SU-DHL-6 (cell line): ENCODE data around the gene PIK3R1.

ENCODE experiments used
- H2AFZ ChIP-seq: fragments of 200-600 bp; sonication (generic); 2 replicates; pipeline ENCODE4 v1.6.1; 2014; ENCODE audit warnings: low read depth, mild to moderate bottlenecking, moderate library complexity, mixed read lengths, antibody characterized with exemption, low read length; ENCODE audit not compliant: severe bottlenecking
- H3F3A ChIP-seq: fragments of 200-600 bp; shearing (Covaris generic); 2 replicates; pipeline ENCODE4 v1.6.0; 2016; ENCODE audit warnings: antibody characterized with exemption, mild to moderate bottlenecking; ENCODE audit not compliant: insufficient read depth
- H3K27ac ChIP-seq: fragments of 200-600 bp; sonication (generic); 2 replicates; pipeline ENCODE4 v1.5.1; 2016; ENCODE audit warnings: low read depth, mild to moderate bottlenecking, low read length, moderate library complexity, mixed read lengths
- H3K27me3 ChIP-seq: fragments of 200-600 bp; sonication (generic), shearing (Covaris generic); 2 replicates; pipeline ENCODE4 v1.6.0; 2014; ENCODE audit warnings: mild to moderate bottlenecking, low read length
- H3K36me3 ChIP-seq: fragments of 200-600 bp; sonication (generic); 2 replicates; pipeline ENCODE4 v1.6.1; 2014; ENCODE audit warnings: mild to moderate bottlenecking, low read length, mixed read lengths
- H3K4me2 ChIP-seq: fragments of 300-600, 200-600 bp; shearing (Covaris generic), sonication (generic); 2 replicates; pipeline ENCODE4 v1.6.0; 2014; ENCODE audit warnings: low read length, low read depth, mild to moderate bottlenecking; ENCODE audit not compliant: poor library complexity, severe bottlenecking
- H3K4me3 ChIP-seq: fragments of 200-600 bp; sonication (generic); 2 replicates; pipeline ENCODE4 v1.5.1; 2014; ENCODE audit warnings: antibody characterized with exemption, low read length, mild to moderate bottlenecking, mixed read lengths; ENCODE audit not compliant: insufficient read depth, poor library complexity, severe bottlenecking
- H3K79me2 ChIP-seq: fragments of 200-600 bp; sonication (generic); 2 replicates; pipeline ENCODE4 v1.6.1; 2014; ENCODE audit warnings: mild to moderate bottlenecking, low read length, moderate library complexity; ENCODE audit not compliant: insufficient read depth
- H3K9ac ChIP-seq: fragments of 200-600 bp; sonication (generic); 2 replicates; pipeline ENCODE4 v1.7.0; 2014; ENCODE audit warnings: mild to moderate bottlenecking, low read length
- H3K9me2 ChIP-seq: fragments of 200-600 bp; sonication (generic); replicated peaks from 2 replicates; pipeline ENCODE4 v1.6.1; 2014; ENCODE audit warnings: low read length; ENCODE audit not compliant: insufficient read depth
- H3K9me3 ChIP-seq: fragments of 200-600 bp; sonication (generic); 2 replicates; pipeline ENCODE4 v1.6.1; 2014; ENCODE audit warnings: low read length, mixed read lengths; ENCODE audit not compliant: insufficient read depth
- H4K20me1 ChIP-seq: fragments of 200-600 bp; sonication (generic); 2 replicates; pipeline ENCODE4 v1.6.1; 2014; ENCODE audit warnings: low read depth, mild to moderate bottlenecking, antibody characterized with exemption, low read length, moderate library complexity, mixed read lengths
- CTCF ChIP-seq: fragments of 200-600 bp; sonication (generic); IDR thresholded peaks from one replicate; pipeline ENCODE4 v1.5.1; 2017; ENCODE audit warnings: antibody characterized with exemption, mild to moderate bottlenecking, low read length, moderate library complexity; ENCODE audit not compliant: insufficient read depth, poor library complexity, severe bottlenecking
- EZH2phosphoT487 ChIP-seq: fragments of 200-600 bp; sonication (generic), shearing (Covaris generic); conservative IDR thresholded peaks from 2 replicates; pipeline ENCODE4 v1.6.1; 2018; ENCODE audit warnings: mild to moderate bottlenecking, antibody characterized with exemption, low read length, moderate library complexity, mixed read lengths

Gene PIK3R1

DNA sequence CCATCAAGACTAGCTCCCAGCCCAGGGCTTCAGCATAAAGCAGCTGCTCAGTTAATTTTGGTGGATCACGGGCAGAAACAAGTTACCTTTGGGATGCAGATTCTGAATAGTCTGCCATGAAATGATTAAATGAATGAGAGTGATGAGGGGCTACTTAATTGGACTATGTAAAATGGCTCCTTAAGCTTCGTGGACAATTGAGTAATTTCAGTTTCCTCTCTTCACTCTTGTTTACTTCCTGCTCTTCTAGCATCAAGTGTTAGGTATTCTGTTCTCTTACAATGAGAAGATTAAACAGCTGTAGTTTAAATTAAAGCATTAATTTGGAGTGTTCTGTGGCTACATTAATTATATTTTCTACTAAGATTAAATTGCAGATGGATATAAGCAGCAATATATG is 28.1 kb downstream of the PIK3R1 start:
- H3K36me3 ChIP-seq = no peaks in the 10 kb centered on the region
- H3K4me2 ChIP-seq = no peak overlapping the region
- no peaks in the 10 kb centered on the region for H3K9me2 ChIP-seq
- no peaks in the 10 kb centered on the region for H3K27me3 ChIP-seq
- TF ChIP-seq CTCF (no peak), EZH2phosphoT487 (no peak)
- no peak overlapping the region for H3K9ac ChIP-seq
- peaks cover 60% of the 10 kb centered on the region for H3K79me2 ChIP-seq
- H4K20me1 ChIP-seq = 0 out of 2 replicates have a peak, but pooled peaks cover 6% of the 10 kb centered on the region
- H3F3A ChIP-seq = peaks cover 6% of the 10 kb centered on the region; the same call in 1 of the 2 replicates
- no peak overlapping the region for H2AFZ ChIP-seq
- H3K27ac ChIP-seq = no peak overlapping the region
- no peaks in the 10 kb centered on the region for H3K9me3 ChIP-seq
- no peak overlapping the region for H3K4me3 ChIP-seq

- no peaks in the 10 kb centered on the region for H3K27me3 ChIP-seq
- H3K9ac ChIP-seq = no peak overlapping the region
- no peak overlapping the region for H3K27ac ChIP-seq
- no peaks in the 10 kb centered on the region for H3K9me2 ChIP-seq
- no peak overlapping the region for H3K4me2 ChIP-seq
- peaks cover 58% of the 10 kb centered on the region for H3K79me2 ChIP-seq
- H4K20me1 ChIP-seq = no peaks in the 10 kb centered on the region
- H3F3A ChIP-seq = no peaks in the 10 kb centered on the region; the same call in 1 of the 2 replicates
- H3K4me3 ChIP-seq = no peak overlapping the region
- H3K36me3 ChIP-seq = no peaks in the 10 kb centered on the region
- H2AFZ ChIP-seq = no peak overlapping the region
- no peak for TF ChIP-seq CTCF
- no peak for TF ChIP-seq EZH2phosphoT487
- H3K9me3 ChIP-seq = no peaks in the 10 kb centered on the region
Measured at GRCh38 chr5:68245319-68245718, 29.8 kb downstream of the PIK3R1 start.

- no peaks in the 10 kb centered on the region; the same call in 1 of the 2 replicates for H3F3A ChIP-seq
- no peaks in the 10 kb centered on the region for H3K9me2 ChIP-seq
- H3K4me3 ChIP-seq = no peak overlapping the region
- peaks cover 63% of the 10 kb centered on the region for H3K79me2 ChIP-seq
- no peak overlapping the region for H3K27ac ChIP-seq
- H4K20me1 ChIP-seq = no peaks in the 10 kb centered on the region
- H3K9ac ChIP-seq = no peak overlapping the region
- no peak overlapping the region for H2AFZ ChIP-seq
- no peaks in the 10 kb centered on the region for H3K36me3 ChIP-seq
- no peaks in the 10 kb centered on the region for H3K9me3 ChIP-seq
- TF ChIP-seq EZH2phosphoT487 (no peak), CTCF (no peak)
- no peaks in the 10 kb centered on the region for H3K27me3 ChIP-seq
- no peak overlapping the region for H3K4me2 ChIP-seq
Measured at GRCh38 chr5:68246802-68247201, 31.2 kb downstream of the PIK3R1 start.
